ENCODE measurements around the gene KRT36.

The KRT36 gene

DNA sequence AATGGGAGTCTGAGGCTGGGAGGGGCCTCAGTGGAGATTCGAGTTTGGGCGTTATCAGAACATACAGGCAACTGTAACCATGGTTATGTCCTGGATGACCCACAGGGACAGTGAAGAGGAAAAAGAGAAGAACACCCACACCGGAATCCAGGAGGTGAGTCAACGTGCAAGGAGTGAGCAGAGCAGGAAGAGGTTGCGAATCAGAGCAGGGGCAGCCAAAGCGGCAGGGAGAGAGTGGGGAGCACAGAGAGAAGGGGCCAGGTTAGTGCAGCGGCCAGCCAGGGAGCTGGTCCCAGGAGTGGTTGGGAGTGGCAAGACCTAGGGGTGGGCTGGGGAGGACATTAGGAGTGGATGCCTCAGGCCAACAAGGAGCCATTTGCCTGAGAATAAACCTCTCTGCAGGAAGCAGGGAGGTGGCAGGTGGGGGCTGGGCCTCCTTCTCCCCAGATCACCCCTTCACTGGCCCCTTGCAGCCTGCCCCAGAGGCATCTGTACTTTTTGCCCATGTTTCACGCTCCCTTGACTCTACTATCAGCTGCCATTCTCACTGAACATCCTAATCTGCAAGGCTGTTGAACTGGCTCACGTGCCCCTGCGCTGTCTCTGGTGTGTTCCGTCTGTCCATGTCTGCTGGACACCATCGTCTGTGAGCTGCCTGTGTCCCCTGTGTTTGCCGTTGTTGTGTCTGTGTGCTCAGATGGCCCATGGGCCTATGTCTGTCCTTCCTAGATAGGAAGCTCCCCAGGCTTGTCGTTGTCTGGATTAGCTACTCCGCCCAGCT is 10.6 kb upstream of the KRT36 start:
- no peak for DNase-seq

DNA sequence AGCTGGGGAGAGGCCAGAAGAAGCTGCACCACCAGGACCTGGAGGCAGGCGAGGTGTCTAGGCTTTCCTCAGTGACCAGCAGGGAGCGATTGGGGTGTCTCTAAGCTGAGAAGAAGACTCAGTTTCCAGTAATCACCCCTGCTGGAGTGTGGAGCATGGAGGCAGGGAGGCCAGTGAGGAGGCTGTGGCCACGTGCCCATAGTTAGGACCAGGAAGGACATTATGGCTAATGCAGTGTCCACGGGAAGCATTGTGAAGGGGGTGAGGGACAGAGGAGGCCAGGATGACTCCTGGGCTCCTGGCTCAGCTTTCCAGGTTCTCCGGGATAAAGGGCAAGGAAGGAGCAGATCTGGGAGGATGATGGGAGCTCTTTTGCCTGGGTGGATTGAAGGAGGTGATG is 10.0 kb upstream of the KRT36 start:
- DNase-seq, result no peak

DNA sequence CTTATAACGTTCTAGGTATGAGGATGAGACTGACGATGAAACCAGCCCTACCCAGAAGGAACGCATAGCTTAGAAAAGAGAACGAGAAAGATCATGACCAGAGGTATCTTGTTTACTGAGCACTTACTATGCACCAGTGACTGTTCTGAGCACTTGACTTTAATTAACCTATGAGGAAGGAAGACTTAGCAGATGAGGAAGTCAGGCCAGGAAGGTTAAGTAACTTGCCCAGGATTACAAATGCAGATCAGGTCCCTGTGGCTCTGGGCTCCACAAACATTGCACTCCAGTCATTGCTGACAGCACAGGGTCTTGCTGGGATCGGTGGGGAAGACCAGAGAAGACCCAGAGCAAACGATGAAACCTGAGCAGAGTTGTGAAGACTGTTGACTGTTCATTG is 8.6 kb upstream of the KRT36 start:
- DNase-seq, result no peak

DNA sequence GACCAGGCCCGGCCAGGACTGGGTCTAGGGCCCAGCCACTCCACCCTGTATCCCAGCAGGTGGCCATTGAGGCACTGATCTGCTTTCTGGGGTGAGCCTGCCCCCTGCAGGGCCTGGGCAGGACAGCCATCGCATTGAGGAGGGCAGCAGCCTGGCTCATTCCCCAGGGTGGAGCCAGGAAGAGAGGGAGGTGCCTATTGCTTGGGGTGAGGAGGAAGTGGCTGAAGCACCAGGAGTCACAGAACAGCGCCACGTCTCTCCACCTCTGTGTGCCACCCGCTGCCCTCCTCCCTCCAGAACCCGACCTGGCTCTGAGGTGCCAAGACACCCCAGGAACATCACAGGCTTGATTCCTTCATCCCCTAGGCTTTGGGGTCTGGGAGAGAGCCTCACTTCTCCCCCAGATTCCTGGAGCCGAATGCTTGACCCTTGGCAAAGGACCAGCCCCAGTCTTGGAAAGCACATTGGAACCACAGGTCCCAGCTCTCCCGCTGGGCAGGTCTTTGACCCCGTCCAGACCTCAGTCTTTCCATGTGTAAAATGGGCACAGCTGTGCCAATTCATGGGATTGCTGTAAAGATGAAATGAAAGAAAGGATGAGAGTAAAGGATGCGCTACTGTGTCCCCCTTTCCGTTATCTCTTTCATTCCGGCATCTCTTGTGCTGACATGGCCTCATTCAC is 7.2 kb upstream of the KRT36 start:
- peak; percentile 60 to 69 for DNase-seq

DNA sequence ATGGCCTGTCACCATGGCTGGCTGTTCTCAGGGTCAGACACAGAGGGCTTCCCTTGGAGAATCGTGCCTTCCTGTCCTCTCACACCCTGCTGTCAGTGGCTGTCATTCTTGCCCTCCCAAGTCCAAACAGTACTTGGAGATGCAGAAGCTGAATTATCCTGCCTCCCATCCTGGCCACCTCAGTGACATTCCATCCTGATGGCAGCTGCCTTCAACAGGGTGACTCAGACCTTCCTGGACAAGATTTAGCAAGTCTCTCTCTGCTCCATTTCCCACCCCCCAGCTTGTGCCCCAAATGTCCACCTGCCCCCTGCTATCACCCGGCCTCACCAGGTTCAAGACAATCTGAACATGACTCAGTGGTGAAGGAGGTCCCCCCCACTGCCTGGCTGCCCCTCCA is 4.8 kb upstream of the KRT36 start:
- DNase-seq, result no peak

DNA sequence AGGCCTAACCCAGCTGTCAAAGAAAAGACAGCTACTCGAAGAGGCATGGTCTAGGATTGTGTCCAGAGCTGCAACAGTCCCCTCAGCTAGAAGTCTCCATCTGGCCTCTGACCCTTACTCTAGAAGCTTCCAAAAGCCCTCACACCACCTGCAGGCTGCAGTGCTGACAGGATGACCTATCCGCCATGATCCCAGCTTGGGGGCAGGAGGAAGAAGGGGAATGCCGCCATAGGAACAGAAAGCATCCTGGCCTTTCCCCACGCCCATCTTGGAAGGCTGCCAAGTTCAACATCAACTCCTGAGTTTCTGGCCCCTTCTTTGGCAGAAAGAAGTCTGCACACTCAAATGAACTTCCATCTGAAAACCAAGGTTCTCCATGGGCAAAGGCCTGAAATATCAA is 3.1 kb upstream of the KRT36 start:
- no peak for DNase-seq

DNA sequence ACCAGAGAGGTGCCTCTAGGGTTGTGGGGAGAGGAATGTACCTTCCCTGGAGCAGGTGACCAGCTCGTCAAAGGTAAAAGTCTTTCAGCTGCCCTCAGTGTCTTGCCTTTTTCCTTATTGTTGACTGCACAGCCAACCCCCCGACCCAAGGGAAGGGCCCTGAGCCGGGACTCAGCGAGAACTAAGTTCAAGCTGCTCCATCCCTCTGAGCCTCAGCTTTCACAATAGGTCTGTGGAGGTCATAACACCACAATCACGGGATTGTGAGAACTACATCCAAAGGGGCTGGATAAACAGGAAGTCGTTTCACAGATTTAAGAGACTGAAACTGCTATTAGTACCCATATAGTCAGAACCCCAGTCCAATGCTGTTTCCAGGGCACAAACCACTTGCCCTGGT is 2.6 kb upstream of the KRT36 start:
- DNase-seq, result no peak

DNA sequence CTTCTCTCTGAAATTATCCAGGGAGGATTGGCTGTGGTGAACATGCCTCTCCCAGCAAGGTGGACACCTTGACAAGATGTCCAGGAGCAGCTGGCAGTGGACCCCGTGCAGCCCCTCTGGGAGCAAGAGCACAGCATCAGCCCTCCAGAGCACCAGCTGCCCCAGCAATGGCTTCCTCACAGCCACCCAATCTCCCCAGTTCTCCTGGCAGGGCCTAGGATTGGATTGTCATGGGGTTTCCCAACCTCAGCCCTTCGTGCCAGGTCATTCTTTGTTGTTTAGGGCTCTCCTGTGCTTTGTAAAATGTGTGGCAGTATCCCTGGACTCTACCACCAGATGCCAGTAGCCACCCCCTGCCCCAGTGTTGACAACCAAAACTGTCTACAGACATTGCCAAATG is 1.8 kb upstream of the KRT36 start:
- DNase-seq, result no peak

DNA sequence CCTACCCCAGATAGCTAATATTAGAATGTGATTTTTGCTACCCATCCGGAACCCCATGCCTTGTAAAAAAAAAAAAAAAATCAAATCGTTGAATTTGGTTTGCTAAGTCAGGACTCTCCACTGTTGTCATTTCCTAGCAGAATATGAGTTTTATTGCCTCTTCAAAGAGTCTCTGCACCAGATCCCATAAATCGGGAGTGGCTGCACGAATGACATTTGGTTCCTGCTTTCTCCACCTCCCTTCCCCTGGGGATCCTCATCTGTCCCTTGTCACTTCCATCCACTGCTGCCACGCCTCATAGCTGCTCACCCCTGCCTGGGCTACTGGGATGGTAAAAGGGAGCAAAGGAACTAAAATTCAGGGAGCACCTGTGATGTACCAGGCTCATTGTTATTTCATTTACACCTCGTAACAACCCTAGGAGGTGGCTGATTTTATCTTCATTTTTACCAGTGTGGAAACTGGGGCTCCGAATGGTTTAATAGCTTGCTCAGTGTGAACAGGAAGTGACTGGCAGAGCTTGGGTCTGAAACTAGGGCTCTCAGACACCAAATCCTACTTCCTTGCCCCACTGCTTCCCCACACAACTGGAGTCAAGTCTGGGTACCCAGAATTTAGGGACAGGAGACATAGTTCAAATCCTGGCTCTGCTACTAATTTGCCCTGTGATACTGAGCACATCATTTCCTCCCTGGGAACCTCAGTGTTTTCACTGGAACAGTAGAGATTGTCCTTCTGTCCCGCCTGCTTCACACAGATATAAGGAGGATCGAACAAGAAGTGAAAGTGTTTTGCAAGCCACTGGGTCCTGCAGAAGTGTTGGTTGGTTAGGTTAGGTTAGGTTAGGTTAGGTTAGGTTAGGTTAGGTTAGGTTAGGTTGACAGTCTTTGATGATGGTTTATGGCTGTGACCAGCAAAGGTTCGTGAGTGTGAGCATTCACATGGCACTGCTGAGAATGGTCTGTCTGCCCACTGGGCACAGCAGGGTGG is 585 bp upstream of the KRT36 start:
- no peak for DNase-seq

DNA sequence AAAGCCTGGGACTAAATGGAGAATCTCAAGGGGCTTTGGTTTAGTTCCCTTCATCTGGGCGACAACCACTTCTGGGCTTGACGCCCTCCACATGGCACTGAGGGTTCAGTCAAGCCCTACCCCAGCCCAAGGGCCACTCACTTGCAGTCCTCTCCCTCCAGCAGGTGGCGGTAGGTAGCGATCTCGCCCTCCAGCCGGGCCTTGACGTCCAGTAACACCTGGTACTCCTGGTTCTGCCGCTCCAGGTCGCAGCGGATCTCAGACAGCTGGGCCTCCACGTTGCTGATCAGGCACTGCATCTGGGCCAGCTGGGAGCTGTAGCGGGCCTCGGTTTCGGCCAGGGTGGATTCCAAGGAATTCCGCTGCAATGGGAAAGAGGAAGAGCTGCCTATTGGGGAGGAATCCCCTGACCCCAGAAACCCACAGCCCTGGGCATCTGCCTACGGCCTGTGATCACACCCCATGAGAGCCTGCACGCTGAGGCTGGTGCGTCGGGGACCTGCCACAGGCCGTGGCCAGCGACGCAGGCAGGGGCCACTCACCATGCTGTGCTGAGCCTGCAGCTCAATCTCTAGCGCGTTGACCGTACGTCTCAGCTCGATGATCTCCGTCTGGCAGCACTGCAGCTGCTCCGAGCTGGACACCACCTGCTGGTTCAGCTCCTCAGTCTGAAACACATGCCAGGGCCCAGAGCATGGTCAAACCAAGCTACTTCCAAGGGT is 2.7 kb downstream of the KRT36 start:
- peak; percentile 38 to 49 for DNase-seq

DNA sequence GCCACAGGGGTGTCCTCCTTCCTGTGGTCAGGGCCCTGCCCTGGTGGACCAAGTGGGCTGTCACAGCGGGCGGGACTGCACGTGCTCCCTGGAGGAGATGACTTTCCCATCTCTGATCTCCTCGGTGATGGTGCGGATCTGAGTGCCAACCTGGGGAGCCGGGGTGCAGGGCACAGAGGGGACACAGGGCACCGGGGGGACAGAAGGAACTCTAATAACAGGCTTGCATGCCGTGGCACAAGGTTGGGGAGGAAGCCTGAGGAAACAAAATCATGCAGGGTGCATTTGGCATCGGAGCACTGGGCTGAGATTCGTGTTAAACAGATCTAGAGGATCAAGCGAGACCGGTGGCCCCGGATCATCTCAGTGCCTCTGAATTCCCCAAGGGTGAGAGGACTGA is 3.4 kb downstream of the KRT36 start:
- no peak for DNase-seq

DNA sequence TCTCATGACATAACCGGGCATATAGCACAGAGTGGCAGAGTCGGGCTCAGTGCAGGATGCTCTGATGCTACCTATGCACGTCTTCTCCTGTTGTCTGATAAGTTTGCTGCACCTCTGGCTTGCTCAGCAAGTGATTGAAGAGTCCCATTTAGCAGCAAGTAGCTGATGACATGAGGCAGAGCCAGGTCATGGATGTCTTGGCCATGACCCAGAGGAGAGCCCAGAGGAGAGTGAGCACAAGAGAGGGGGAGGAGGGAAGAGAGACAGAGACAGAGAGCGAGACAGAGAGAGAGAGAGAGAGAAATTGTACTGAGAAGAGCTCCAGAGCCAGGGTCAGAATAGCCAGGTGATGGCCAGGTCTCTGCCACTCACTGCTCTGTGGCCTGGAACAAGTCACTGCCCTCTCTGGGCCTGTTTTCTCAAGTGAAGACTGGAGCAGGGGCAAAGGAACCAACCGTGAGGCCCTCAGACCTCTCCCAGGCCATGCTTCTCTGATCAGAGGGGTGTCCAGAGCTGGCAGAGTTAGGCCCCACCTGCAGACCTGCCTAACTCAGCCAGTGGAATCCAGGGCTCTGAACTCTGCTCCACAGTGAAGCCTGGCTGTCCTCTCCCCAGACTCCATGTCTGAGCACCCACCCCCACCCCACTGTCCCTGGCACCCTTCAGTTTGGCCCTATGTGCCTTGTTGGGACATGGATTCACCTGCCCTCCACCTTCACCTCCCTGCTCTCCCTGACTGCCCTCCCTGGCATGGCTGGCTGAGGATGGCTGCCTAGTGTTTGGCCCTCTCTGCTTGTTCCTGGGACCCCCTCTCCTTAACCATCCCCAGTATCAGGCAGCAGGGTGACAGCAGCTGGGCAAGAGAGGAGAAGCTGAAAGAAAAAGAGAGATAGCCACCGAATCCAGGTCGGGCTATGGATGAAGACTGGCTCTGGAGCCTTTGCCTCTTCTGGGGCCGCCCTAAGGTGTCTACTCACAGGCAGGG is 4.5 kb downstream of the KRT36 start:
- DNase-seq, result no peak

DNA sequence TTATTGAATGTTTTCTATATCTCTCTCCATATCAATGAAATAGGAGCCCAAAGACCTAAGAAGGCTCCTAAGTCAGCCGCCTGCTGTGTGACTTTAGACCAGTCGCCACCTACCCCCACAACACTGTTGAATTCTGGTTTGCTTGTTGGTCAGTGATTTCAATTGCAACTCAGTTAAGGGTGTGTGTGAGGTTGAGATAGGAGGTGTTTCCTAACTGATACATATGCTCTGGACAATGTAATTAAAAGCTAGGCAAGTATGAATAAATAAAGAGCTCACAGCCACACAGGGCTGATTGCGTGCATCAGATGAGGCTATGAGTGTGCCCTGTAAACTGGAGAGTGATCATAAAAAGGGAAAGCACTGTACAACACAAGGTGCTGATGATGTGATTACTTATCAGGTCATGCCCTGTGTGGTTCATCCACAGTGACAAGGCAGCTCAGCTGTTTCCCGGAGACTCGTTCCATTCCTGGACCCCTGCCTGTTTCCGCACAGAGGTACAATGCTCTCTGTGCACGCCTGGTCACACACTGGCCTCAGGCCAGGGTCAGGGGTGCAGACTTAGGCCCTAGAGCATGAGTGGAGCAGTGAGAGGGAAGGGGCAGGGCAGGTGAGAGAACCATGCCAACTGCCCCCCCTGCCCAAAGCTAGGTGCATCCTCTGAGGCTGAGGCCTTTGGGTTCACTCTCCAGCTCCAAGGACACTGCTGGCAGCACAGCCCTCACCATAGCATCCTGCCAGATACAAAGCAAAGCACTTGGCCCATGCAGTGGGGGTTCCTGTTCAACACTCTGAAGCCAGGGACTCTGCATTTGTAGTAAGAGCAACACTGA is 5.5 kb downstream of the KRT36 start:
- DNase-seq, result no peak

DNA sequence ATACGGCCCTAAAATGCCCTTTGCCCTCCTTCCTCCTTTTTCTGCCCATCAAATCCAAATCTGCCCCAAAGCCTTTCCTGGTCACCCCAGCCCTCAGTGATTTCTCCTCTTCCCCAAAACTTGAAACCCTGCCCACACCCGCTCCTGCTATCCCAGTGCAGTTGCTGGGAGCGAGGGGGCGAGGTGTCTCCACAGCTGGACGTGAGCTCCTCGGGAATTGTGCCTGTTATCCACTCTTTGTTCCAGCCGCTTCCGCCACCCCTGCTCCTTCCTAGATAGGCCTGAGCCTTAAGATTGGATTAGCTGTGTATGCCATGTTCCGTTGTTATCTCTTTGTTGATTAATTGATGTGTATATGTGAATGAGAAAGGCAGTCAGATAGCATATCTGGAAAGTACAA is 6.2 kb downstream of the KRT36 start:
- DNase-seq, result no peak

DNA sequence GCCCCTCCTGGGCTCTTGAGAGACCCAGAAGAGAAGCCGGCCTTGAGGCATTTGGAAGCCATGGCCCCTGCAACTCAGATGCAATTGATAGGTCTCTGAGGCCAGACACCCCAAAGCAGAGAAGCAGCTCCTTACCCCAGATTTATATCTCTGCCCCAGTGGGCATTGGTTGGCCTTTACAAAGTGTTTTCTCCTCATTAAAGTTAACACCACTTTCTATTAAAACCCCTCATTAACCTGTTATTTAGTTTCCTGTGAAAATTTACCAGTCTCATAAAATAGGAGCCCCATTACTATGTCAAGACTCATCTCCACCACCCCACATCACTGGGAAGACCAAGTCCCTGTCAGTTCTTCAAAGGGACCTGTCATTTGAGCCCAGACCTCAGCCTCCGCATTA is 8.7 kb downstream of the KRT36 start, which contains the start of gene KRT35:
KRT35 (minus strand) TSS at position 116 of the 400 bp plus-strand sequence; CDS start at position 62, 54 bp downstream.
- DNase-seq, result no peak

DNA sequence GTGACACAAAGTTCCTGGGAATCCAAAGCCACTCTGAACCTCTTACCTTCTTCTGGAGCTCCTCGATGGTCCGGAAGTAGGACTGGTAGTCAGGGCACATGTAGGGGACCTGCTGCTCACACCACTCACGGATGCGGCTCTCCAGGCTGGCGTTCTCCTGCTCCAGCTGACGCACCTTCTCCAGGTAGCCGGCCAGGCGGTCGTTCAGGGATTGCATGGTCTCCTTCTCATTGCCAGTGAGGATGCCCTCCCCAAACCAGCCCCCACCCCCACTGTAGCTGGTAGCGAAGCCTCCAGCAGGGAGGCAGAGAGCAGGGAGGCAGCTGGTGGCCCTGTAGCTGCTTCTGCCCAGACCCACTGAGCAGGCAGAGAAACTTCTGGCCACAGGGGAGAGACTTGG is 9.1 kb downstream of the KRT36 start:
- DNase-seq, result no peak

DNA sequence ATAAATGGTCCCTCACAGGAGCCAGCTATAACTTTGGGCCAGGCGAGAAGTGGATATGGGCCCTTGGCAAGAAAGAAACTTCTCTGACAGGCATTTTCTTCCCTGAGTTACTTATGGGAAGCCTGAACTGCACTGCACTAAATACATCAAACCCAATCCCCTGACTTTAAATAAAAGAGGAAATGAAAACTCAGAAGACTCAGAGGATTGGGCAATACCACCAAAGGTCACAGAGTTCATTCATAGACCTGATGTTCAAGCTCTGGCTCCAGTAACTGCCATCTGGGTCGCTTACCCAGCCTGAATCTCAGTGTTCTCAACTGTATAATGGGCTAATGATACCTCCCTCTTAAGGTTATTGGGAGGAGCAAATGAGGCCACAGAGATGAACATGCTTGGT is 9.6 kb downstream of the KRT36 start:
- no peak for DNase-seq

DNA sequence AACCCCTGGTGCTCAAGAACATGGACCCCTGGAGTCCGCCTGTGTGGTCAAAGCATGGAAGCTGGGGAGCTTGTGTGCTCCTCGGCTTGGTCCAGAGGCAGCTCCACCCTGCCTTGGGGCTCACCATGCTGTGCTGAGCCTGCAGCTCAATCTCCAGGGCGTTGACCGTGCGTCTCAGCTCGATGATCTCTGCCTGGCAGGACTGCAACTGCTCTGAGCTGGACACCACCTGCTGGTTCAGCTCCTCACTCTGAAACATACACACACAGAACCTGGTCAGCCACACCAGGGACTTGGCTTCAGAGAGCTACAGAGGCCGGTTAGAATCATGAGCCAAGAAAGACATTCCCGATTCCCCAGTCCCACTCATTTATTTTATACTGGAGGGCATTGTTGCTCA is 11.5 kb downstream of the KRT36 start:
- no peak for DNase-seq

DNA sequence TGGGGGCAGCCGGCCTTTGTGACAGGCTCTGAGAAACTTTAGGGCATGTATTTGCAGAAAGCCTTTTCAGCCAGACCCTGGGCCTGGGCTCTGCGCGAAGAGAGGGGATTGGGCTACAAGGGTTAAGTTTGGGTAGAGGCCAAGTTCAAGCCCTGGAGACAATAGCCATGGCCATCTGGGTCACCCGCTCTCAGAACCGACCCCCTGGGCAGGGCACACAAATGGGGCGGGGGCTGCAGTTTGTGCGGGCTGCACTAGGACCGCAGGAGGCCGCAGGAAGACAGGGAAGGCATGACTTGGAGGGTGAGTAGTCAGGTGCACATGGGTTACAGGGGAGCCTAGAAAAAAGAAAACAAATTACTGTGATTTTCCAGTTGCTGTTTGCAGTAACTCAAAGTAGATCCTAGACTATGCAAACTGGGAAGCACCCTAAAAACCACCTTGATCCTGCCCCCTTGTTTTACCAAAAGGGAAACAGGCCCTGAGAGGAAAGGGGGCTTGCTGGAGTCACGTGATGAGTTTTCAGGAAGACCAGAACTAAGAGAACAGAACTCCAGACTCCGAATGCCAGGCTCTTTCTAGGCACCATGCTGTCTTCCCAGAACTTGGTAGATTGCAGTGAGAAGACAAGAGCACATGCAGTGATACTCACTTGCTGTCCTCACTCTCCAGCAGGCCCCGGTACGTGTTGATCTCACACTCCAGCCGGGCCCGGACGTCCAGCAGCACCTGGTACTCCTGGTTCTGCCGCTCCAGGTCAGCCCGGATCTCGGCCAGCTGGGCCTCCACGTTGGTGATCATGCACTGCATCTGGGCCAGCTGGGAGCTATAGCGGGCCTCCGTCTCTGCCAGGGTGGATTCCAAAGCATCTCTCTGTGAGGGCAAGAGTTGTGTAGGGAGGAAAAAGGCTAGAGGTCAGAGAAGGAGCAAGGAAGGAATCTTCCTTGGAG is 12.6 kb downstream of the KRT36 start:
- no peak for DNase-seq

Data from stimulated activated CD4-positive, alpha-beta T cell treated with anti-CD3 and anti-CD28 coated beads, Interleukin-2, amount 100 ng/mL, for 48 hours (primary cell).